DND-41 (cell line): ENCODE results near the gene MED17.

Experiments used
- EZH2 ChIP-seq: IDR thresholded peaks from 3 replicates; pipeline ENCODE4 v1.6.1; 2012; ENCODE audit warnings: borderline replicate concordance, low read depth, mild to moderate bottlenecking, moderate library complexity, low read length, inconsistent platforms; ENCODE audit not compliant: severe bottlenecking
- TF ChIP-seq, protein P1 (sequence below): IDR thresholded peaks from 2 replicates; pipeline ENCODE4 v1.5.1; 2012; ENCODE audit warnings: borderline replicate concordance, low read length, moderate library complexity, mild to moderate bottlenecking; ENCODE audit not compliant: poor library complexity, severe bottlenecking; ENCODE audit errors: extremely low read depth

DNA sequence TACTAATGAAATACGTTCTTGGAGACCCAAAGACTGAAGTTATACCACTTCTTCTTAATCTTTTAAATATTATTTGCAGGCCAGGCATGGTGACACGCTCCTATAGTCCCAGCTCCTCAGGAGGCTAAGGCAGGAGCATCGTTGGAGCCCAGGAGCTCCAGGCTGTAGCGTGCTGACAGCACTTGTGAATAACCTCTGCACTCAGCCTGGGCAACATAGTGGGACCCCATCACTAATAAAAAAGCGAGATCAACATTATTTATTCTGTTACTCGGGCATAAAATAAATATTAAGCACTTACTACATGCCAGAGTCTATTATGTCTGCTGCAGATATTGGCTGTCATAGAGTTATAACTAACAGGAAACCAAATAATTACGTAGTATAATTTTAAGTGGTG is 720 bp upstream of the MED17 start:
- TF ChIP-seq, protein P1, sequence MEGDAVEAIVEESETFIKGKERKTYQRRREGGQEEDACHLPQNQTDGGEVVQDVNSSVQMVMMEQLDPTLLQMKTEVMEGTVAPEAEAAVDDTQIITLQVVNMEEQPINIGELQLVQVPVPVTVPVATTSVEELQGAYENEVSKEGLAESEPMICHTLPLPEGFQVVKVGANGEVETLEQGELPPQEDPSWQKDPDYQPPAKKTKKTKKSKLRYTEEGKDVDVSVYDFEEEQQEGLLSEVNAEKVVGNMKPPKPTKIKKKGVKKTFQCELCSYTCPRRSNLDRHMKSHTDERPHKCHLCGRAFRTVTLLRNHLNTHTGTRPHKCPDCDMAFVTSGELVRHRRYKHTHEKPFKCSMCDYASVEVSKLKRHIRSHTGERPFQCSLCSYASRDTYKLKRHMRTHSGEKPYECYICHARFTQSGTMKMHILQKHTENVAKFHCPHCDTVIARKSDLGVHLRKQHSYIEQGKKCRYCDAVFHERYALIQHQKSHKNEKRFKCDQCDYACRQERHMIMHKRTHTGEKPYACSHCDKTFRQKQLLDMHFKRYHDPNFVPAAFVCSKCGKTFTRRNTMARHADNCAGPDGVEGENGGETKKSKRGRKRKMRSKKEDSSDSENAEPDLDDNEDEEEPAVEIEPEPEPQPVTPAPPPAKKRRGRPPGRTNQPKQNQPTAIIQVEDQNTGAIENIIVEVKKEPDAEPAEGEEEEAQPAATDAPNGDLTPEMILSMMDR, result no peak
- TF ChIP-seq EZH2, result no peak
